Neuronal stem cell (in vitro differentiated cells): ENCODE measurements around the gene CISD3.

Experiments used
- DNase-seq: peaks from one replicate; pipeline ENCODE4 v3.0.0-alpha.2; 2013; ENCODE audit warnings: low spot score
- H2AFZ ChIP-seq: one replicate; pipeline ENCODE4 v1.6.1; 2013; ENCODE audit warnings: mild to moderate bottlenecking, low read length, inconsistent platforms
- H2AK5ac ChIP-seq: 2 replicates; pipeline ENCODE4 v1.6.1; 2013; ENCODE audit warnings: low read depth, mild to moderate bottlenecking, inconsistent platforms, low read length, moderate library complexity, mixed read lengths
- H2BK120ac ChIP-seq: 2 replicates; pipeline ENCODE4 v1.6.1; 2013; ENCODE audit warnings: low read depth, mild to moderate bottlenecking, inconsistent platforms, low read length, moderate library complexity, mixed read lengths
- H2BK12ac ChIP-seq: one replicate; pipeline ENCODE4 v1.6.1; 2013; ENCODE audit warnings: low read length, inconsistent platforms
- H2BK15ac ChIP-seq: 2 replicates; pipeline ENCODE4 v1.6.1; 2013; ENCODE audit warnings: mild to moderate bottlenecking, low read length, inconsistent platforms, mixed read lengths
- H2BK5ac ChIP-seq: one replicate; pipeline ENCODE4 v1.6.1; 2013; ENCODE audit warnings: inconsistent platforms, mild to moderate bottlenecking, low read length, moderate library complexity
- H3K14ac ChIP-seq: one replicate; pipeline ENCODE4 v1.6.1; 2013; ENCODE audit warnings: low read length, inconsistent platforms
- H3K18ac ChIP-seq: 2 replicates; pipeline ENCODE4 v1.6.1; 2013; ENCODE audit warnings: low read length, inconsistent platforms
- H3K23ac ChIP-seq: 2 replicates; pipeline ENCODE4 v1.6.1; 2013; ENCODE audit warnings: low read depth, mild to moderate bottlenecking, mixed read lengths, low read length, inconsistent platforms; ENCODE audit not compliant: poor library complexity
- H3K27ac ChIP-seq: replicated peaks from 3 replicates; pipeline ENCODE4 v1.5.1; 2013; ENCODE audit warnings: low read length, inconsistent platforms
- H3K27me3 ChIP-seq, 3 experiments: 2 replicates each; pipeline ENCODE4 v1.6.1; 2013; ENCODE audit warnings: low read length in 3 of 3, mild to moderate bottlenecking in 2 of 3, inconsistent platforms in 1 of 3, low read depth in 1 of 3, mixed read lengths in 1 of 3, moderate library complexity in 1 of 3; ENCODE audit not compliant: control insufficient read depth in 3 of 3, insufficient read depth in 3 of 3
- H3K36me3 ChIP-seq, 2 donors: replicated peaks in 1 of 2; 2 replicates each; pipeline ENCODE4 v1.6.1; 2013; ENCODE audit warnings: low read length in 2 of 2; ENCODE audit not compliant: control insufficient read depth in 2 of 2, insufficient read depth in 2 of 2
- H3K4ac ChIP-seq: 2 replicates; pipeline ENCODE4 v1.6.1; 2013; ENCODE audit warnings: inconsistent platforms, mild to moderate bottlenecking, low read length, moderate library complexity
- H3K4me1 ChIP-seq, 2 donors: 1 replicate in 1 of 2; 2 replicates in 1 of 2; pipeline ENCODE4 v1.6.1; 2013; ENCODE audit warnings: low read length in 2 of 2, low read depth in 1 of 2; ENCODE audit not compliant: control insufficient read depth in 2 of 2, insufficient read depth in 1 of 2
- H3K4me2 ChIP-seq: one replicate; pipeline ENCODE4 v1.6.1; 2013; ENCODE audit warnings: mild to moderate bottlenecking, low read length, inconsistent platforms; ENCODE audit not compliant: insufficient read depth, poor library complexity, severe bottlenecking
- H3K4me3 ChIP-seq, 2 donors: 2 replicates each; pipeline ENCODE4 v1.5.1; 2013; ENCODE audit warnings: low read length in 2 of 2, mild to moderate bottlenecking in 2 of 2, inconsistent platforms in 1 of 2, moderate library complexity in 1 of 2
- H3K79me1 ChIP-seq: one replicate; pipeline ENCODE4 v1.6.1; 2013; ENCODE audit warnings: low read depth, mild to moderate bottlenecking, inconsistent platforms, low read length, moderate library complexity
- H3K9ac ChIP-seq: one replicate; pipeline ENCODE4 v1.6.1; 2013; ENCODE audit warnings: mild to moderate bottlenecking, low read depth, low read length, inconsistent platforms; ENCODE audit not compliant: poor library complexity
- H3K9me3 ChIP-seq, 2 donors: replicated peaks in 1 of 2; 2 replicates each; pipeline versions ENCODE3 to v1.6.1; 2013; ENCODE audit warnings: low read length in 2 of 2, mild to moderate bottlenecking in 2 of 2, inconsistent platforms in 1 of 2, low read depth in 1 of 2, mixed read lengths in 1 of 2, moderate library complexity in 1 of 2; ENCODE audit not compliant: control insufficient read depth in 2 of 2, insufficient read depth in 1 of 2
- H4K8ac ChIP-seq: one replicate; pipeline ENCODE4 v1.6.1; 2013; ENCODE audit warnings: low read depth, mild to moderate bottlenecking, inconsistent platforms, low read length, moderate library complexity
- H4K91ac ChIP-seq: one replicate; pipeline ENCODE4 v1.6.1; 2013; ENCODE audit warnings: low read length, low read depth, mild to moderate bottlenecking, inconsistent platforms; ENCODE audit not compliant: poor library complexity
- WGBS, 2 donors: extraction: QIAGEN DNeasy Blood & Tissue Kit; methylation state at CpG; one replicate each; pipeline ENCODE4 v1.1.7; 2013; ENCODE audit warnings: missing lambda C conversion rate in 2 of 2, mixed read lengths in 1 of 2; ENCODE audit not compliant: insufficient read length in 2 of 2, insufficient replicate concordance in 1 of 2; ENCODE audit errors: extremely low coverage in 2 of 2; 5-methylcytosine and 5-hydroxymethylcytosine counted together

Gene CISD3

DNA sequence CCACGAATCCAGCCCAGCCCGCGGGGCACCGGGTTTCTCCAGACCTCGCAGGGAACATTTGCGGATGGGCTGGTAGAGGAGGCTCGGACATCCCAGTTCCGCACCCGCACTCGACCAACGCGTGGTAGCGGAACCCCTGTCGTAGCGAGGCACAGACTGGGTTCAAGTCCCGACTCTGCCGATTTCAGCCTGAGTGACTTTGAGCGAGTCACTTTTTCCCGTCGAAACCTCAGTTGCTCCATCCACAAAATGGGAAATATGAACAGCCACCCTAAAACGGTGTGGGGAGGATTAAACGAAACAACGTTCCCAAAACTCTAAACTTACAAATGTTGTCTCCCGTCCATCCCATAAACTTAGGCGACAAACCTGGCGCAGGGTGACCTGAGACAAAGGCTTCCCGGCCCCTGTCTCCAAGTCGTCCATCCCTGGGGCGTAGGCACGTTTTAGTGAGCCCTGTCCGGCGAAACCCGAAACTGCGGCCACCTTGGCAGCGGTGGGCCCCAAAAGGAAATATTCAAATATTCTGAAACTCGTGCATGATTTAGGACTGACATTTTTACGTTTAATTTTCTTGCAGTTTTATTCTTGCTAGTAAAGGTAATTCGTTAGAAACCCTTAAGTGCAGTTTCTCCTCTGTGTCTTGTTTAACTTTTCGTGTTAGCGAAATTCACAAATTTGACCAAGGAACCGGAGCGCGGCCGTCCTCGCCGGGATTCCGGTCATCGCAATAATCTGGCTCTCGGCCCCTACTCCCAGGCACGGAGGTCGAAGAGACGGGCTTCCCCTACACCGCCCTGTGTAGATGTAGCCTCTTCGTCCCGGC lies 27.0 kb upstream of the CISD3 start:
- no peak for DNase-seq
- H2BK15ac ChIP-seq = no peak overlapping the region
- H3K18ac ChIP-seq = peak overlapping the region; percentile 19
- no peak overlapping the region for H3K14ac ChIP-seq
- H2AK5ac ChIP-seq = peak overlapping the region; percentile 91
- peak overlapping the region in 1 of 2 donors; percentile 73 for H3K4me3 ChIP-seq
- H3K9me3 ChIP-seq = no peaks in the 10 kb centered on the region
- H3K36me3 ChIP-seq = peaks cover 0 to 13% of the 10 kb centered on the region in 2 donors
- H3K9ac ChIP-seq = no peak overlapping the region
- no peak overlapping the region for H3K27ac ChIP-seq
- peak overlapping the region; percentile 95 for H2AFZ ChIP-seq
- H3K4me2 ChIP-seq = peak overlapping the region; percentile 85
- no peak overlapping the region for H4K8ac ChIP-seq
- H3K4me1 ChIP-seq = peaks cover 20 to 27% of the 10 kb centered on the region in 2 donors
- H4K91ac ChIP-seq = no peak overlapping the region
- H3K23ac ChIP-seq = peak overlapping the region; percentile 52
- peaks cover 2% of the 10 kb centered on the region for H3K79me1 ChIP-seq
- H2BK120ac ChIP-seq = no peak overlapping the region
- H3K27me3 ChIP-seq = peaks cover 0 to 68% (median 18%) of the 10 kb centered on the region in 3 experiments
- H3K4ac ChIP-seq = no peak overlapping the region
- no CpG with 5 or more reads among the region's 55 CpGs for WGBS, 2 donors
- H2BK12ac ChIP-seq = no peak overlapping the region
- H2BK5ac ChIP-seq = no peak overlapping the region

DNA sequence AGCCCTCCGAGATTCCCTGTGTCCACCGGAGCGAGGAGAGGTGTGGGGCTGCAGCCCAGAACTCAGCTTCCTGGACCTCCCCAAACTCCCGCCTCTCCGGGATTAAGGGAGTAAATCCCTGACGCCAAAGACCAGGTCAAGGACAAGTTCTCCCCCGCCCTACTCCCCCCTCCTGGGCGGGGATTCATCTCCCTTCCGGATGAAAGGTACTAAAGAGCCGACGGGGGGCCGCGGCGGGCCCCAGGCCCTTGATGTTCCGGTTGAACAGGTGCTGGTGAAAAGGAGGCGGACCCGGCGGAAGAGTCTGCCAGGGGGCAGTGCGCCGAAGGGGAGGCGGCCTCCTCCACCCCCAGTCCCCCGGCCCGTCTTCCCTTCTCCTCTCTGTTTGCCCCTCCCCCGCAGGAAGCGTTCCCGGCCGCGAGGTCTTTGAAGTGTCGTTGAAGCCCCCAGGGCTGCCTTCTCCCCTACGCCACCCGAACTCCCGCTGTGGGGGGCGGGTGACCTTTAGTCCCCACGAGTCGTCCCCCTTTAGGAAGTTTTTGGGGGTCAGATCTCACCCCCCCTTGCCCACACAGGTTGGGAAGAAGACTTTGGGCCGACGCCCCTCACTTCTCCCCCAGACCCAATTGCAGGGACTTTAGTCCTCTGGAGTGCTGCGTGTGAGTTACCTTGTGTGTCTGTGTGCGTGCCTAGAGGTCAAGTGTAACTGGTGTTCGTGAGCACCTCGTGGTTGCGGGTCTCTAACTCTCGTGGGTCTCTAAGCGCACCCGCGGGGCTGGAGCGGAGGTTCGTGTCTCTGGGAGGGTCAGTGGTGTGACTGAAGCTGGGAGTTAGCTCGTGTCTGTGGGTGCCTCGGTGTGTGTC lies 26.2 kb upstream of the CISD3 start:
- no peak overlapping the region for H3K9ac ChIP-seq
- no CpG with 5 or more reads among the region's 50 CpGs for WGBS, 2 donors

DNA sequence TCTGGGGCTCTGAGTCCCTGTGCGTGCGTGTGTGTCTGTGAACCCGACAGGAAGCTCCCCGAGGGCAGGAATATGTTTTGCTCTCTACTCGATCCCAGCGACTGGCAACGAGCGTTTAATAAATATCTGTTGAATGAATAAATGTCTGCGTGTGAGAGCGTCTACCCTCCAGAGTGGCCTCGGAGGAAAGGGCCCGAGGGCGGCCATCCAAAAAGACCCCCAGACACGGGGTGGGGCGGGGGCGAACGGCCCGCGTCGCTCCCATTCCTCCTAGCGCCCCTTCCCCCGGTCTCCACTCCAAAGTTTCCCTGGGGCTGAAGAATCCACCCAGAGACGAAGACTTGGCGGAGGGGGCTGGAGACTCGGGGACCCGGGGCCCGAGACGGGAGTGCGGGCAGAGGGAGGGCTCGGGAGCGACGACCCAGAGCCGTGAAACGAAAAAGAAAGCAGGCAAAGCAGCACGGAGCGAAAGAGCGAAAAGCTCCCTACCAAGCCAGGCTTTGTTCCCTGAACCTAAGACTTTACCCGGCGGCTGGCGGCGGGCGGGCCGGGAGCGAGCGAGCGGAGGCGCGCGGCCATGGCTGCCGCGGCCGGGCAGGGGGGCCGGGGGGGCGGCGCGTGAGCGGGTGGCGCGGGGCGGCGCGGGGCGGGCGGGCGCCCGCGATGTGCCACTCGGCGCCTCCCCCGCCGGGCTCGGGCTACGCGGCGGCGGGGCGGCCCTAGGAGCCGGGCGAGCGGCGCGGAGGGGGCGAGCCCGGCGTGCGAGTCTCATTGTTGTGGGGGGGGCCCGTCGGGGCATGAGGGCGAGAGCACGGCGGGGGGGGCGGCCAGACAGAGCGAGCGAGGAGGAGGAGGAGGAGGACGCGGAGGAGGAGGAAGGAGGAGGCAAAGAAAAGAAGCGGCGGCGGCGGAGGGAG lies 25.3 kb upstream of the CISD3 start, which contains the start of gene MLLT6:
Gene MLLT6 (plus strand): TSS at position 668 of the 917 bp plus-strand sequence. CDS start 360 bp downstream, outside the sequence.
- Histone ChIP-seq H4K91ac (no peak within 1 kb of the TSS), H3K18ac (peak within 1 kb of the TSS; percentile 94), H2AK5ac (peak within 1 kb of the TSS; percentile 79), H3K23ac (peak within 1 kb of the TSS; percentile 40), H3K4me3 (peak within 1 kb of the TSS; percentile 73 to 84), H3K9ac (peak within 1 kb of the TSS; percentile 73), H3K27ac (no peak within 1 kb of the TSS), H3K14ac (no peak within 1 kb of the TSS), H3K4me2 (peak within 1 kb of the TSS; percentile 84), H2BK12ac (peak within 1 kb of the TSS; percentile 1), H2BK15ac (peak within 1 kb of the TSS; percentile 82), H2AFZ (peak within 1 kb of the TSS; percentile 93), H3K9me3 (no peaks in the 10 kb centered on the region), H3K79me1 (peaks cover 2% of the 10 kb centered on the region), H3K4ac (no peak within 1 kb of the TSS), H2BK120ac (peak within 1 kb of the TSS; percentile 2), H3K36me3 (peaks cover 3 to 27% of the 10 kb centered on the region in 2 donors), H3K27me3 (peaks cover 0 to 57% (median 18%) of the 10 kb centered on the region in 3 experiments), H2BK5ac (no peak within 1 kb of the TSS), H4K8ac (no peak within 1 kb of the TSS), H3K4me1 (peaks cover 20 to 23% of the 10 kb centered on the region in 2 donors)
- no CpG with 5 or more reads among the region's 100 CpGs for WGBS, 2 donors
- DNase-seq = peak; percentile 75

More for the DNA sequence above, 26.2 kb upstream of the CISD3 start:
- H2AFZ ChIP-seq = peak overlapping the region; percentile 93
- H3K18ac ChIP-seq = peak overlapping the region; percentile 24
- H2BK5ac ChIP-seq = no peak overlapping the region
- peak overlapping the region; percentile 1 for H2BK12ac ChIP-seq
- peaks cover 20 to 27% of the 10 kb centered on the region in 2 donors for H3K4me1 ChIP-seq
- H3K79me1 ChIP-seq = peaks cover 2% of the 10 kb centered on the region
- H4K91ac ChIP-seq = no peak overlapping the region
- H3K4me2 ChIP-seq = peak overlapping the region; percentile 64
- peaks cover 0 to 18% of the 10 kb centered on the region in 2 donors for H3K36me3 ChIP-seq
- no peak overlapping the region for H3K4ac ChIP-seq
- no peak overlapping the region for H4K8ac ChIP-seq
- peak overlapping the region; percentile 91 for H2AK5ac ChIP-seq
- peak overlapping the region; percentile 2 for H2BK120ac ChIP-seq
- peak; percentile 43 for DNase-seq
- H3K9me3 ChIP-seq = no peaks in the 10 kb centered on the region
- no peak overlapping the region for H3K27ac ChIP-seq
- H3K4me3 ChIP-seq = peak overlapping the region; percentile 73 to 80
- peak overlapping the region; percentile 82 for H2BK15ac ChIP-seq
- H3K14ac ChIP-seq = no peak overlapping the region
- peaks cover 0 to 65% (median 18%) of the 10 kb centered on the region in 3 experiments for H3K27me3 ChIP-seq
- H3K23ac ChIP-seq = peak overlapping the region; percentile 52
